Activated naive CD4-positive, alpha-beta T cell treated with anti-CD3 and anti-CD28 coated beads, Interleukin-2, amount 50 U/mL, for 24 hours (primary cell): ENCODE data around the gene PSG2.
"Not testable (repeated sequence)": the region's sequence is repeated elsewhere in the genome, so short reads cannot be mapped to it uniquely, and the experiment has no call there.

ENCODE experiments used
- H3K27ac Mint-ChIP-seq: one replicate; pipeline ENCODE4 v1.8.0; 2021; ENCODE audit warnings: mild to moderate bottlenecking, mixed read lengths
- H3K27me3 Mint-ChIP-seq: one replicate; pipeline ENCODE4 v1.8.0; 2021; ENCODE audit warnings: mixed read lengths
- H3K36me3 Mint-ChIP-seq: one replicate; pipeline ENCODE4 v1.8.0; 2021; ENCODE audit warnings: mixed read lengths
- H3K4me1 Mint-ChIP-seq: one replicate; pipeline ENCODE4 v1.8.0; 2021; ENCODE audit warnings: mixed read lengths
- H3K4me3 Mint-ChIP-seq: one replicate; pipeline ENCODE4 v1.8.0; 2021; ENCODE audit warnings: mild to moderate bottlenecking, mixed read lengths
- H3K9me3 Mint-ChIP-seq: one replicate; pipeline ENCODE4 v1.8.0; 2021; ENCODE audit warnings: mixed read lengths

PSG2 gene

GRCh38 chr19:43087702-43088340, 5.3 kb upstream of the PSG2 start:
- H3K27ac Mint-ChIP-seq, H3K36me3 Mint-ChIP-seq, H3K4me3 Mint-ChIP-seq, H3K4me1 Mint-ChIP-seq, H3K9me3 Mint-ChIP-seq: not testable (repeated sequence)
- peaks cover 24% of the 10 kb centered on the region for H3K27me3 Mint-ChIP-seq

DNA sequence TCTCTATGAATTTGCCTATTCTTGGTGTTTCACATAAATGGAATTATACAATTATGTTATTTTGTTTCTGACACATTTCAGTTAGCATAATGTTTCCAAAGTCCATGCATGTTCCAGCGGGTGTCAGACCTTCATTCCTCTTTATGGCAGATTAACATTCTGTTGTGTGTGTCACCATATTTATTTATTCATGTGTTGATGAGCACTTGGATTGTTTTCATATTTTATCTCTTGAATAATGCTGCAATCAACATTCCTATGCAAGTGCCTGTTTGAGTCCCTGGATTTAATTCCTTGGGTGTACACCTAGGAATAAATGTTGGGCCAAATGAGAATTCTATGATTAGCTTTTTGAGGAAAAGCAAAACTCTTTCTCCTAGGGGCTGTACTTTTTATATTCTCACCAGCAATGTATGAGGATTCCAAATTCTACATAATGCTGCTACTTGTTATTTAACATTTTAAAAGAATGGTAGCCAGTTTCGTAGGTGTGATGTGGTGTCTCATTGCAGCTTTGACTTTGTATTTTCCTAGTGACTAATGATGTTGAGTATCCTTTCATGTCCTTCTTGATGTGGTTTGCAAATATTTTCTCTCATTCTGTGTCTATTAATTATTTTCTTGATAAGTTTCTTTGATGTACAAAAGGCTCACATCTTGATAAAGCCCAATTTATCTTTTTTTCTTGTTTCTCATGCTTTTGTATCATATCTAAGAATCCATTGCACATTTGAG, 3.5 kb upstream of the PSG2 start:
- not testable (repeated sequence) for H3K27ac Mint-ChIP-seq, H3K9me3 Mint-ChIP-seq, H3K4me3 Mint-ChIP-seq, H3K36me3 Mint-ChIP-seq, H3K4me1 Mint-ChIP-seq
- H3K27me3 Mint-ChIP-seq = peaks cover 14% of the 10 kb centered on the region

GRCh38 chr19:43084196-43084832, 1.8 kb upstream of the PSG2 start:
- H3K27me3 Mint-ChIP-seq = peaks cover 13% of the 10 kb centered on the region
- H3K4me1 Mint-ChIP-seq, H3K4me3 Mint-ChIP-seq, H3K27ac Mint-ChIP-seq, H3K9me3 Mint-ChIP-seq, H3K36me3 Mint-ChIP-seq: not testable (repeated sequence)

GRCh38 chr19:43083721-43084120, 1.2 kb upstream of the PSG2 start:
- H3K27me3 Mint-ChIP-seq = peaks cover 13% of the 10 kb centered on the region
- not testable (repeated sequence) for H3K9me3 Mint-ChIP-seq, H3K36me3 Mint-ChIP-seq, H3K4me1 Mint-ChIP-seq, H3K27ac Mint-ChIP-seq, H3K4me3 Mint-ChIP-seq

GRCh38 chr19:43078311-43078710, 4.2 kb downstream of the PSG2 start:
- no peak overlapping the region for H3K27ac Mint-ChIP-seq
- no peak overlapping the region for H3K4me3 Mint-ChIP-seq
- H3K36me3 Mint-ChIP-seq = no peaks in the 10 kb centered on the region
- H3K27me3 Mint-ChIP-seq = peaks cover 3% of the 10 kb centered on the region
- no peaks in the 10 kb centered on the region for H3K4me1 Mint-ChIP-seq
- H3K9me3 Mint-ChIP-seq = no peaks in the 10 kb centered on the region

- H3K27ac Mint-ChIP-seq, H3K4me1 Mint-ChIP-seq, H3K36me3 Mint-ChIP-seq, H3K4me3 Mint-ChIP-seq, H3K27me3 Mint-ChIP-seq, H3K9me3 Mint-ChIP-seq: not testable (repeated sequence)
These were observed 4.6 kb downstream of the PSG2 start for GRCh38 chr19:43077881-43078280.

GRCh38 chr19:43062418-43062817, 20.1 kb downstream of the PSG2 start:
- not testable (repeated sequence) for H3K4me3 Mint-ChIP-seq, H3K27ac Mint-ChIP-seq, H3K4me1 Mint-ChIP-seq, H3K36me3 Mint-ChIP-seq
- Mint-ChIP-seq H3K9me3 (peaks cover 12% of the 10 kb centered on the region), H3K27me3 (peaks cover 12% of the 10 kb centered on the region)

DNA sequence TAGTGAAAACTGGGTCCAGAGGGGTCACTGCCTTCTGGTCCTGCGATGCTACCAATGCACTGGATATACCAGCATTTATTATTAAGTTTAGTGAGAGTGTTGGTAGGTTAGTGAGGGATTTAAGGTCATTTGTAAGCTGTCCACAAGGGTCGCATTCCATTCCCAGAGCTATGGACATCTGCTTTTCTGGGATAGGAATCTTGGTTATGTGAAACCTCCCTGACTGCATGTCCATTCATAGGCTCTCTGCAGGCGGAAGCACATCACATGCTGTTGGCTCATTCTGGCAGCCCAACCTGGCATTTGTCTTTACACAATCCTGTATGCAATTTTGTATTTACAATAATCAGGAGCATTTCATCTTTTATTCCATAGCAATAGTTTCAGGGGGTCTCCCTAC, 21.2 kb downstream of the PSG2 start:
- H3K27me3 Mint-ChIP-seq = peaks cover 11% of the 10 kb centered on the region
- H3K4me3 Mint-ChIP-seq = not testable (repeated sequence)
- H3K9me3 Mint-ChIP-seq = peaks cover 12% of the 10 kb centered on the region

GRCh38 chr19:43060254-43060653, 22.2 kb downstream of the PSG2 start:
- peaks cover 15% of the 10 kb centered on the region for H3K9me3 Mint-ChIP-seq
- not testable (repeated sequence) for H3K36me3 Mint-ChIP-seq, H3K27ac Mint-ChIP-seq, H3K27me3 Mint-ChIP-seq, H3K4me3 Mint-ChIP-seq, H3K4me1 Mint-ChIP-seq

More for the DNA sequence above, 21.2 kb downstream of the PSG2 start:
- not testable (repeated sequence) for H3K36me3 Mint-ChIP-seq, H3K4me1 Mint-ChIP-seq, H3K27ac Mint-ChIP-seq

GRCh38 chr19:43059482-43059881, 23.0 kb downstream of the PSG2 start:
- H3K27me3 Mint-ChIP-seq, H3K36me3 Mint-ChIP-seq, H3K27ac Mint-ChIP-seq, H3K4me1 Mint-ChIP-seq, H3K4me3 Mint-ChIP-seq: not testable (repeated sequence)
- peaks cover 23% of the 10 kb centered on the region for H3K9me3 Mint-ChIP-seq

GRCh38 chr19:43058440-43058839, 24.1 kb downstream of the PSG2 start:
- H3K27me3 Mint-ChIP-seq, H3K36me3 Mint-ChIP-seq, H3K4me3 Mint-ChIP-seq, H3K27ac Mint-ChIP-seq, H3K4me1 Mint-ChIP-seq: not testable (repeated sequence)
- H3K9me3 Mint-ChIP-seq = peaks cover 24% of the 10 kb centered on the region

DNA sequence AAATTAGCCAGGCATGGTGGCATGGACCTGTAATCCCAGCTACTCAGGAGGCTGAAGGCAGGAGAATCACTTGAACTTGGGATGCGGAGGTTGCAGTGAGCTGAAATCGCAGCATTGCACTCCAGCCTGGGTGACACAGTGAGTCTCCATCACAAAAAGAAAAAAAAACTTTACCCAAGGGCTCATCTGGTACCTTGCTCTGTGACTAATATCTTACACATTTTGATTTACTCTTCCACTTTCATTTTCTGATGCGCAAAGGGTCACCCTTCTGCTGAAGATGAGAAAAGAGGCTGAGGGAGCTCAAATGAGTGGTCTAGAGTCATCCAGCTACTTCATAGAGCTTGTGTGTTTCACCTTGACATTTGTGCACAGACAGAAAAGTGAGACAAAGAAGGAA, 34.5 kb downstream of the PSG2 start:
- H3K4me3 Mint-ChIP-seq, H3K9me3 Mint-ChIP-seq, H3K27me3 Mint-ChIP-seq, H3K36me3 Mint-ChIP-seq, H3K27ac Mint-ChIP-seq, H3K4me1 Mint-ChIP-seq: not testable (repeated sequence)

DNA sequence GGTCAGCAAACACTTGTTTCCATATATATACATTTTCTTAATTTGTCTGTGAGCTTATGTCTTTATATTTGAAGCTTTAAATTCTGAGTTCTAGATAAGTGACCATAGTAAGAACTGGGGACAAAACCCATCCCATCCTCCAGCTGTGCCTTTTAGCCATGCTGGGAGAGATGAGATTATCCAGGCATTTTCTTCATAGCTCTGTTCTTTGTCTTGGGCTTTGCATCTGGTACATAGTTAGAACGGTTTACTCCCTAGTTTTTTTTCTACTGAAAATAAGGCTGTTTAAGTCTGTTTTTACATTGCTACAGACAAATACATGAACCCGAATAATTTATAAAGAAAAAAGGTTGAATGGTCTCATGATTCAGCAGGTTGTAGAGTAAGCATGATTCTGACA, 35.9 kb downstream of the PSG2 start:
- not testable (repeated sequence) for H3K27me3 Mint-ChIP-seq, H3K36me3 Mint-ChIP-seq, H3K4me3 Mint-ChIP-seq, H3K27ac Mint-ChIP-seq, H3K4me1 Mint-ChIP-seq, H3K9me3 Mint-ChIP-seq

DNA sequence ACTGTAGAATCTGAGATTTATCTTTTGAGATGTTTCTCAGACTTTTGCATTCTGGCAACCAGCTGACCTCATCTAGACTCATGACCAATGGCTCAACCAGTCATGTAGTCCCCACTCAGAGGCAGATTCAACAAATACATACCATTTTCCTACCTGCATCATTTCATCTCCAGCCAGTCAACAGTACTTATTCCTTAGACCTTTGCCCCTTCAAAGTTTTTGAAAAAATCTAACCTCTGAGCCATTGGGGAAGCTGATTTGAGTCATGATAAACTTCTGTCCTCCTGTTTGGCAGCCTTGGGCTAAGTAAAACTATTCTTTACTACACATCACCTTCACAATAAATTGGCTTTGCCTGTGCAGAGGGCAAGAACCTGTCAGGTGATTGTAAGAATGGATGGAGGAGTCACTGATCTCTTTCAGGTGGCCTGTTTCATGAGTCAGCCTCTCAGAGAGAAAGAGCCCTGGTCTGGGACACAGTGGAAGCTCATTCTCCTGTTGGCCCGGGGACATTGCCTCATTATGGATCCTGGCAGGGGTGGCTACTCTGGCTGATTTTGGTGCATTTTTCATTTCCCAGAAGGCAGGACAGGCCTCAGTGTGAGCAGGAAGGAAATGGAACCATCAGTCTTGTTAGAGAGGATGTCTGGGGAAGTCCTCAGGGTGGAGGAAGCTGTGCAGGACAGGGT, 38.9 kb downstream of the PSG2 start:
- H3K27ac Mint-ChIP-seq, H3K4me1 Mint-ChIP-seq, H3K27me3 Mint-ChIP-seq, H3K36me3 Mint-ChIP-seq, H3K4me3 Mint-ChIP-seq, H3K9me3 Mint-ChIP-seq: not testable (repeated sequence)

GRCh38 chr19:43031645-43032044, 50.9 kb downstream of the PSG2 start:
- H3K4me3 Mint-ChIP-seq, H3K36me3 Mint-ChIP-seq, H3K27ac Mint-ChIP-seq, H3K4me1 Mint-ChIP-seq, H3K9me3 Mint-ChIP-seq: not testable (repeated sequence)
- H3K27me3 Mint-ChIP-seq = peaks cover 23% of the 10 kb centered on the region

DNA sequence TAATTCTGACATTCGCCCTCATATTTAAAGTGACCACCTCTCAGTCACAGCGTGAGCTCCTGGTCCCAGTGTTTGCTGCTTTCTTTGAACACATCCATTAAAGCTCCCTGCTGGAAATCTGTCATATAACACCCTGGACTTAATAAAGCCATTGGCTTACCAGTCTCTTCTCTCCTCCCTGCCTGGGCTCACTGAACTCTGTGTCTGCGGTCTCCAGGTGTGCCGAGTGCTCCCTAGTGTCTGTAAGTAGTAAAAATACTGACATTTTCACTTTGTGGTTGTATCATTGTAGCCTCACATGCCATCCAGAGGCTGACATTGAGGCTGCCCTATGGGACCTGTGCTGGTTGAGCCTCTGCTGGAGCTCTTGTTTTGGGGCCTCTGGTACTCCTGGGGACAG, 53.6 kb downstream of the PSG2 start:
- H3K4me1 Mint-ChIP-seq = no peaks in the 10 kb centered on the region
- no peak overlapping the region for H3K27ac Mint-ChIP-seq
- H3K27me3 Mint-ChIP-seq = peaks cover 14% of the 10 kb centered on the region
- H3K9me3 Mint-ChIP-seq = no peaks in the 10 kb centered on the region
- no peak overlapping the region for H3K4me3 Mint-ChIP-seq
- H3K36me3 Mint-ChIP-seq = no peaks in the 10 kb centered on the region
